ENCODE measurements around the gene CHST14.
A peak's percentile ranks its signal among the peaks of the same experiment; 100 is the strongest.

CHST14 gene

DNA sequence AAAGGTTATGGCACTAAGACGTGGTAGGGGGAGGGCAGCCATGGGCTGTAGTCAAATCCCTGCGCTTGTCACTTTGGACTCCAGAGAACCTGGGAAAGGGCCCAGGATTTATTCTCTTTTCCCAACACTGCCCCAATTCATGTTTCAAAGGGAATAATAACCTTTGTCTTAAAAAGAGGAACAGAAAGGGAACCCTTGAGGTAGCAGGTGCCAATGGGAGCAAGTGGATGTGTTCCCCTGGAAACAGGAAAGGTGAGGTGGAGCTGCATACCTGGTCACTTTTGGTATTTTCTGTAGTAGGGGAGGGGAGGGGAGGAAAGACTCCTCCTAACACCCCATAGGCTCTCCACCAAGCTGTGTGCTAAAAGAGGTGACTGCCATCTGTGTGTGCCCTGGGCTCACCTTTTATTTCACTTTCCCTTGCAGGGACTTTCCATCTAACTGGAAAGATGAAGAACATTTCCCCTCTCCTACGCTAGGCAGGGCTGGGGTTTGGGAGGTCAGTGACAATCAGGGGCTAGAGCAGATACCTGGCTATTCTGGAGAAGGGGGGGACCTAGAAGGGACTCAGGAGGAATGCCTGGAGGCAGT is 6.1 kb upstream of the CHST14 start:
- Histone ChIP-seq H3K27me3 (no peaks in the 10 kb centered on the region), H3K4me3 (no peak overlapping the region), H3K27ac (no peak overlapping the region), H3K4me1 (peaks cover 5 to 40% (median 14%) of the 10 kb centered on the region in 10 experiments; a peak in 17 of 20 replicates), H3K36me3 (peaks cover 64 to 92% (median 88%) of the 10 kb centered on the region in 11 experiments), H3K9ac (no peak overlapping the region), H3K4me2 (peak overlapping the region in 2 of 11 experiments; percentile 30 to 40; a peak in 2 of 22 replicates), H4K20me1 (peaks cover 30 to 84% (median 54%) of the 10 kb centered on the region in 11 experiments; a peak in 21 of 22 replicates), H3K9me3 (replicated peaks in 1 of 11) (no peaks in the 10 kb centered on the region)
- TF ChIP-seq Cebpa-rat (IDR thresholded peaks at IDR 0.05), result no peak

DNA sequence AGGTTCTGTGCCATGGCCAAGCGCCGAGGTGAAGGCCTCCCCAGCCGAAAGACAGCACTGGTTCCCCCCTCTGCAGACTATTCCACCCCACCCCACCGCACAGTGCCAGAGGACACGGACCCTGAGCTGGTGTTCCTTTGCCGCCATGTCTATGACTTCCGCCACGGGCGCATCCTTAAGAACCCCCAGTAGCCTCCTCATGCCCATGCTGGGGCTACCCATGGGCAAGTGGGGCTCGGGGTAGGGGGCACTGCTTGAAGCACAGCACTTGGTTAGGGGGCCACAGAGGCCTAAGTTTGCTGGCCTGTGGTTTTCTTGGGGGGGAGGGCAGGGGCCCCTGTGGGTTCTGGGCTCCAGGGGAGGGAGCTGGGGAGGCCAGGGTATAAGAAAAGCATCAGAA is 4.8 kb upstream of the CHST14 start:
- H3K4me1 ChIP-seq, result peaks cover 15 to 49% (median 24%) of the 10 kb centered on the region in 10 experiments

DNA sequence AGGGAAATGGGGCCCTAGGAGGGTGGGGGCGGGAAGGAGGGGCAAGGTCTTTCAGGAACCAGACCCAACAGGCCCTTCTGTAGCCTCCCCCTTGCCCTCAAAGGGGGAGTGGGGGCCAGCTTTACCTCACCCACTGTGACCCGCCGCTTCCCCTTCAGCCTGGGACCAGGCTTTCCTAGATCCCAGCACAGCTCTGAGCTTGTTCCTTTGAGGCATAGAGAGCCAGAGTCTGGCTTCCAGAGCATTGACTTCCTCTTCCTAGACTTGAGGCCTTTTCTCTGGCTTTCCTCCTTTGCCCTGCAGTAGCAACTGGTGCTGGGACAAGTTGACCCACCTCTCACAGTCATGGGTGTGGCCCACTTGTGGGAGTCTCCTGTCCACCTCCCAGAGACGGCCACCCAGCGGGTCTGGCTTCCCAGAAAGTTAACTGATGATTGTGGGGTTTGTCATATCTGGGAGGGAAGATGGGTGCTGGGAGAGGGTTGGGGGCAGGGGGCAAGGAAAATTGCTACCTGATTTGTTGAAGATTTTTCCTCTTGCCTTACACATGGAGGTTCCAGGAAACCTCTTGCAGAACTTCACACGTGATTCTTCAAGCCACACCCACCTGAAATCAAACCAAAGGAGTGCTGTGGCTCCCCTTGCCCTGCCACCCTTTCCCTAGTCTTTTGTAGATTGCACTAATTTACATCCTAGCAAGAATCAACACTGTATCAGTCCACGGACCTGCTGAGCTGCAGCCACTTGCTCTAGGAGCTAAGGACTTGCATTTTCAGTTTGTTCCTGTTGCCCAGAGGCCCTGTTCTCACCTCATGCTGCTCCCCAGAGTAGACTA is 4.1 kb upstream of the CHST14 start:
- Histone ChIP-seq H3K36me3 (peaks cover 45 to 72% (median 69%) of the 10 kb centered on the region in 11 experiments), H4K20me1 (peaks cover 13 to 67% (median 35%) of the 10 kb centered on the region in 11 experiments; a peak in 18 of 22 replicates), H3K27ac (no peak overlapping the region)

More for the DNA sequence above, 4.8 kb upstream of the CHST14 start:
- Histone ChIP-seq H3K27ac (no peak overlapping the region), H3K4me2 (peak overlapping the region in 2 of 11 experiments; percentile 22 to 40; a peak in 3 of 22 replicates), H3K4me3 (no peak overlapping the region), H3K9me3 (replicated peaks in 1 of 11) (no peaks in the 10 kb centered on the region), H3K36me3 (peaks cover 52 to 79% (median 75%) of the 10 kb centered on the region in 11 experiments), H4K20me1 (peaks cover 17 to 74% (median 42%) of the 10 kb centered on the region in 11 experiments; a peak in 19 of 22 replicates), H3K9ac (no peak overlapping the region), H3K27me3 (no peaks in the 10 kb centered on the region)
- TF ChIP-seq Cebpa-rat (IDR thresholded peaks at IDR 0.05), result no peak

DNA sequence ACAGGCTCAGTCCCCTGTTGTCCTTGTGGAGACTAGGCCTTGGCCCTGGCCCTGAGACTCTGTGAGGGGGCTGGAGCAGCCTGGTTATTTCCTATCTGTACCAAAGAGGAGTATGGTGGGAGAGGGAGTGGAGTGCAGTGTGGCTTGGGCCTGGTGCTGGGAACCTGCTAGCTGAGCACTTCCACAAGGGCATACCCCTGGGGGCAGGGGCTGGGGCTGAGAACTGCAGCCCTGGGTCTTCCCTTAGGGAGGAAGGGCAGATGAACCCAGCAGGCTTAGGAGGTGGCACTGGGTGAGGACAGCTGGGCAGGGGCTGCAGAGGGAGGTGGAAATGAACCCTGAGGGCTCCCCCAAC is 3.5 kb upstream of the CHST14 start:
- no peak for TF ChIP-seq Cebpa-rat (IDR thresholded peaks at IDR 0.05)
- Histone ChIP-seq H3K9me3 (replicated peaks in 1 of 11) (no peaks in the 10 kb centered on the region), H3K4me1 (peaks cover 25 to 56% (median 34%) of the 10 kb centered on the region in 10 experiments), H3K4me2 (no peak overlapping the region), H3K36me3 (peaks cover 39 to 66% (median 63%) of the 10 kb centered on the region in 11 experiments), H4K20me1 (peaks cover 7 to 66% (median 33%) of the 10 kb centered on the region in 11 experiments; a peak in 17 of 22 replicates), H3K27ac (no peak overlapping the region), H3K4me3 (no peak overlapping the region), H3K27me3 (no peaks in the 10 kb centered on the region), H3K9ac (no peak overlapping the region)

More for the DNA sequence above, 4.1 kb upstream of the CHST14 start:
- H3K27me3 ChIP-seq, result no peaks in the 10 kb centered on the region
- H3K4me3 ChIP-seq, result no peak overlapping the region
- H3K4me1 ChIP-seq, result peaks cover 19 to 50% (median 28%) of the 10 kb centered on the region in 10 experiments
- peak overlapping the region in 1 of 11 experiments; percentile 40; a peak in 1 of 22 replicates for H3K4me2 ChIP-seq
- no peak overlapping the region for H3K9ac ChIP-seq
- no peaks in the 10 kb centered on the region for H3K9me3 ChIP-seq (replicated peaks in 1 of 11)
- no peak for TF ChIP-seq Cebpa-rat (IDR thresholded peaks at IDR 0.05)

DNA sequence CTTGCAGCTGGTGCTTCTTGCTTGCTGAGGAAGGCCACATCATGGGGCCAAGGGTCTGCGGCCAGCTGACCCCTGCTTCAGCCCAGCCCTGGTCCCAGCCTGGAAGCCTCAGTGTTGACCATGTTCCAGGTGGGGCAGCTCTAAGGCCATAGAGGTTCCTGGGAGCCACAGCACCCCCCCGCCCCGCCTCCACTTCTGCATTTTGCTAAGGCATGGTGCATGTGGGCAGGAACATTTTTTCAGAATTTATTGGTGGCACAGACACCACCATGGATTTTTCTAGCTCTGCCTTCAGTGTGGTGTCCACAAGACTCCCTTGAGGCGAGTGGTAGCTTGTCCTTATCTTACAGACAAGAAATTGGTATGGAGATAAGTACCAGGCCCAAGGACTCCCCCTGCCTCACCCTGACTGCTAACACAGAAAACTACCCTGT is 1.9 kb upstream of the CHST14 start:
- Histone ChIP-seq H3K9me3 (replicated peaks in 1 of 11) (no peaks in the 10 kb centered on the region), H3K4me2 (peak overlapping the region in 5 of 11 experiments; percentile 3 to 47 (median 32); a peak in 8 of 22 replicates), H3K36me3 (peaks cover 23 to 50% (median 46%) of the 10 kb centered on the region in 11 experiments)

DNA sequence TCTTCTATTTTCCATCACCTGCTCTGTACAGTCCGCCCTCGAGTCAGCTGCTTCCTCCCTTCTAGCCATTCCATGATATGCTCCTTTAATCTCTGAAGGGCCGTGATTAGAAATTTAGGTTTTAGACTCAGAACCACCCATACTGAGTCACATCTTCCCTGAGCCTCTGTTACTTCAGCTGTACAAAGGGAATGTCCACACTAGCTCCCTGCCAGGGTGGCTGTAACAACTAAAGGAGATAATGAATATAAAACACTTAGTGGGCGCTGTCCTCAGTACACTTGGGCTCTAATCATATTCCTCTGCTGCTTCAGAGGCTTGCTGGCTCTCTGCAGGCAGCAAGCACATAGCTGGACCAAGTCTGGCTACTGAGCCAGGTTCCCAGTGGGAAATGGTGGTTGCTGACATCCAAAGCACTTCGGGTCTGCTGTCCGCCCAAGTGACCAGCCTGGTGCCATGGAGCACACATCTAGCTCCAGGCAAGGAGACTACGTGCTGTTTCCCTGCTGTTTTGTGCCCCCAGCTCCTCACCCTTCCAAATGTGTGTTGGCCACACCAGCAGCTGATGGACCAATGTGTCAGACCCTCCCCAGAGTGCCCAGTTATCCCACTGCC is 901 bp upstream of the CHST14 start:
- H3K27ac ChIP-seq, result peak overlapping the region in 9 of 11 experiments; percentile 76 to 89 (median 84); a peak in 16 of 22 replicates
- no peak for TF ChIP-seq Cebpa-rat (IDR thresholded peaks at IDR 0.05)
- peaks cover 0 to 46% (median 12%) of the 10 kb centered on the region in 11 experiments; a peak in 11 of 22 replicates for H4K20me1 ChIP-seq
- peak overlapping the region in 7 of 11 experiments; percentile 84 to 92 (median 86); a peak in 11 of 22 replicates for H3K9ac ChIP-seq
- H3K36me3 ChIP-seq, result peaks cover 13 to 40% (median 36%) of the 10 kb centered on the region in 11 experiments
- peaks cover 42 to 68% (median 50%) of the 10 kb centered on the region in 10 experiments for H3K4me1 ChIP-seq
- peak overlapping the region in 6 of 10 experiments; percentile 74 to 82 (median 74); a peak in 2 of 20 replicates for H3K4me3 ChIP-seq
- H3K9me3 ChIP-seq (replicated peaks in 1 of 11), result no peaks in the 10 kb centered on the region
- peak overlapping the region; percentile 54 to 91 (median 75) for H3K4me2 ChIP-seq
- H3K27me3 ChIP-seq, result no peaks in the 10 kb centered on the region

More for the DNA sequence above, 1.9 kb upstream of the CHST14 start:
- Histone ChIP-seq H3K27ac (no peak overlapping the region), H4K20me1 (peaks cover 5 to 55% (median 21%) of the 10 kb centered on the region in 11 experiments; a peak in 14 of 22 replicates), H3K27me3 (no peaks in the 10 kb centered on the region), H3K4me1 (peaks cover 33 to 59% (median 43%) of the 10 kb centered on the region in 10 experiments), H3K4me3 (no peak overlapping the region), H3K9ac (no peak overlapping the region)
- no peak for TF ChIP-seq Cebpa-rat (IDR thresholded peaks at IDR 0.05)

DNA sequence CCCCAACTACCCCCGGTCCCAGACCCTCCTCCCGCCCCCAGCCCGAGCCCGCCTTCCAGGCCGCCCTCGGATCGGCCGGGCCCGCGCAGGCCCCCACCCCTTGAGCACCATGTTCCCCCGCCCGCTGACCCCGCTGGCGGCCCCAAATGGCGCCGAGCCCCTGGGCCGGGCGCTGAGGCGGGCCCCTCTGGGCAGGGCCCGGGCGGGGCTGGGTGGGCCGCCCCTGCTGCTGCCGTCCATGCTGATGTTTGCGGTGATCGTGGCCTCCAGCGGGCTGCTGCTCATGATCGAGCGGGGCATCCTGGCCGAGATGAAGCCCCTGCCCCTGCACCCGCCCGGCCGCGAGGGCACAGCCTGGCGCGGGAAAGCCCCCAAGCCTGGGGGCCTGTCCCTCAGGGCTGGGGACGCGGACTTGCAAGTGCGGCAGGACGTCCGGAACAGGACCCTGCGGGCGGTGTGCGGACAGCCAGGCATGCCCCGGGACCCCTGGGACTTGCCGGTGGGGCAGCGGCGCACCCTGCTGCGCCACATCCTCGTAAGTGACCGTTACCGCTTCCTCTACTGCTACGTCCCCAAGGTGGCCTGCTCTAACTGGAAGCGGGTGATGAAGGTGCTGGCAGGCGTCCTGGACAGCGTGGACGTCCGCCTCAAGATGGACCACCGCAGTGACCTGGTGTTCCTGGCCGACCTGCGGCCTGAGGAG is 472 bp downstream of the CHST14 start:
- peak overlapping the region; percentile 80 to 92 (median 85) for H3K9ac ChIP-seq
- H3K4me2 ChIP-seq, result peak overlapping the region; percentile 93 to 100 (median 99)
- peaks cover 0 to 26% (median 23%) of the 10 kb centered on the region in 11 experiments; a peak in 21 of 22 replicates for H3K36me3 ChIP-seq
- H4K20me1 ChIP-seq, result peaks cover 0 to 34% (median 7%) of the 10 kb centered on the region in 11 experiments; a peak in 9 of 22 replicates
- no peaks in the 10 kb centered on the region for H3K27me3 ChIP-seq
- peak overlapping the region; percentile 53 to 89 (median 84); a peak in 21 of 22 replicates for H3K27ac ChIP-seq
- H3K4me1 ChIP-seq, result peaks cover 34 to 73% (median 61%) of the 10 kb centered on the region in 10 experiments
- H3K4me3 ChIP-seq, result peak overlapping the region; percentile 74 to 83 (median 75)
- no peaks in the 10 kb centered on the region for H3K9me3 ChIP-seq (replicated peaks in 1 of 11)
- TF ChIP-seq Cebpa-rat (IDR thresholded peaks at IDR 0.05), result no peak

DNA sequence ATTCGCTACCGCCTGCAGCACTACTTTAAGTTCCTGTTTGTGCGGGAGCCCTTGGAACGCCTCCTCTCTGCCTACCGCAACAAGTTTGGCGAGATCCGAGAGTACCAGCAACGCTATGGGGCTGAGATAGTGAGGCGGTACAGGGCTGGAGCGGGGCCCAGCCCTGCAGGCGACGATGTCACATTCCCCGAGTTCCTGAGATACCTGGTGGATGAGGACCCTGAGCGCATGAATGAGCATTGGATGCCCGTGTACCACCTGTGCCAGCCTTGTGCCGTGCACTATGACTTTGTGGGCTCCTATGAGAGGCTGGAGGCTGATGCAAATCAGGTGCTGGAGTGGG is 995 bp downstream of the CHST14 start:
- Histone ChIP-seq H3K4me2 (peak overlapping the region; percentile 93 to 100 (median 99)), H3K27ac (peak overlapping the region; percentile 53 to 89 (median 84); a peak in 20 of 22 replicates)
- no peak for TF ChIP-seq Cebpa-rat (IDR thresholded peaks at IDR 0.05)

More for the DNA sequence above, 995 bp downstream of the CHST14 start:
- Histone ChIP-seq H3K9ac (peak overlapping the region; percentile 80 to 92 (median 85); a peak in 21 of 22 replicates), H3K36me3 (peaks cover 0 to 23% (median 18%) of the 10 kb centered on the region in 11 experiments; a peak in 20 of 22 replicates), H3K4me3 (peak overlapping the region; percentile 74 to 83 (median 75)), H4K20me1 (peaks cover 0 to 29% (median 7%) of the 10 kb centered on the region in 11 experiments; a peak in 9 of 22 replicates), H3K27me3 (no peaks in the 10 kb centered on the region), H3K4me1 (peaks cover 31 to 72% (median 62%) of the 10 kb centered on the region in 10 experiments), H3K9me3 (replicated peaks in 1 of 11) (no peaks in the 10 kb centered on the region)

Measured in BLaER1 treated with 17β-estradiol and CSF1 and Interleukin-3, amounts not matched to agents 10 nM and 100 nM (cell line).